HepG2 (cell line): Measurements from ENCODE around the gene CUL9. TPM values are rescaled to one million over a fixed set of nuclear protein-coding genes. Genes with fewer than 3 reads are reported as not detected.

ENCODE experiments used
- ATF7 ChIP-seq, 2 experiments: fragments of 450-650 bp in 1 of 2; sonication (generic) in 1 of 2; formaldehyde crosslinking in 1 of 2; IDR thresholded peaks; 2 replicates each; pipeline versions ENCODE4 v1.4.0 to v1.6.1; 2016 to 2020; ENCODE audit warnings: antibody characterized with exemption in 1 of 2, mild to moderate bottlenecking in 1 of 2, missing genetic modification reagents in 1 of 2
- GATAD2A ChIP-seq: IDR thresholded peaks from 2 replicates; pipeline ENCODE4 v1.6.1; 2016
- RARA ChIP-seq: IDR thresholded peaks from 2 replicates; pipeline ENCODE4 v1.6.1; 2016; ENCODE audit warnings: missing genetic modification reagents, missing compliant biosample characterization
- RXRB ChIP-seq: IDR thresholded peaks from 2 replicates; pipeline ENCODE4 v1.6.1; 2016; ENCODE audit warnings: borderline replicate concordance, missing genetic modification reagents, missing compliant biosample characterization
- TBX2 ChIP-seq: sonication (generic); formaldehyde crosslinking; IDR thresholded peaks from 2 replicates; pipeline ENCODE4 v1.5.0; 2020; ENCODE audit warnings: missing genetic modification reagents, mild to moderate bottlenecking, borderline replicate concordance
- ZC3H13 ChIP-seq: sonication (generic); formaldehyde crosslinking; IDR thresholded peaks from 2 replicates; pipeline ENCODE4 v1.8.1; 2023; ENCODE audit warnings: mild to moderate bottlenecking, missing genetic modification reagents, moderate library complexity
- ZNF230 ChIP-seq: sonication (generic); formaldehyde crosslinking; IDR thresholded peaks from 2 replicates; pipeline ENCODE4 v1.4.0; 2020; ENCODE audit warnings: mild to moderate bottlenecking, missing genetic modification reagents
- polyA plus RNA-seq, 8 experiments: library from polyadenylated mRNA; depleted of rRNA in 3 of 8; stranded (reverse) in 7 of 8; unstranded in 1 of 8; fragments of >200 nt; fragmentation: Illumina TruSeq in 4 of 8; extraction: Trizol in 4 of 8; gene quantifications; 2 replicates each; pipeline versions ENCODE4 v1.2.1 to v1.2.3, GENCODE V29; 2011 to 2016; ENCODE audit warnings: low read depth in 4 of 8, missing spikeins in 1 of 8, mixed read lengths in 1 of 8; ENCODE audit not compliant: insufficient read depth in 1 of 8
- total RNA-seq, 5 experiments: library from RNA; depleted of rRNA; stranded (reverse); fragments of >200 nt; fragmentation: Illumina TruSeq; extraction: Trizol; gene quantifications; 2 replicates each; pipeline ENCODE4 v1.2.3, GENCODE V29; 2016; ENCODE audit warnings: low read depth in 1 of 5
- TF ChIP-seq, protein P1 (sequence below): sonication (generic); formaldehyde crosslinking; IDR thresholded peaks from 2 replicates; pipeline ENCODE4 v1.4.0; 2020; ENCODE audit warnings: missing genetic modification reagents, borderline replicate concordance
- TF ChIP-seq, protein P2 (sequence below): IDR thresholded peaks from 2 replicates; pipeline ENCODE4 v1.6.1; 2018; ENCODE audit warnings: missing genetic modification reagents, mild to moderate bottlenecking, missing compliant biosample characterization
- TF ChIP-seq, protein P3 (sequence below): sonication (generic); formaldehyde crosslinking; IDR thresholded peaks from 2 replicates; pipeline ENCODE4 v1.4.0; 2020; ENCODE audit warnings: mild to moderate bottlenecking, missing genetic modification reagents
- TF ChIP-seq, protein P4 (sequence below): IDR thresholded peaks from 2 replicates; pipeline ENCODE4 v1.6.1; 2012; ENCODE audit warnings: low read depth, low read length, improper control_type of control experiment
- TF ChIP-seq, protein P5 (sequence below), 2 experiments: fragments of 450-650 bp in 1 of 2; sonication (generic) in 1 of 2; formaldehyde crosslinking in 1 of 2; IDR thresholded peaks; 2 replicates each; pipeline versions ENCODE4 v1.6.1 to v1.8.0; 2016 to 2022; ENCODE audit warnings: antibody characterized with exemption in 1 of 2, mild to moderate bottlenecking in 1 of 2, missing genetic modification reagents in 1 of 2
- TF ChIP-seq, protein P6 (sequence below): sonication (generic); formaldehyde crosslinking; IDR thresholded peaks from 2 replicates; pipeline ENCODE4 v1.4.0; 2020; ENCODE audit warnings: mild to moderate bottlenecking, missing genetic modification reagents

The CUL9 gene
- total and polyA plus RNA-seq, 2 of the 13 experiments (the other 11 are each of a cell fraction or from before 2014, with no cell fraction given) = 11.4 to 13.7 TPM

DNA sequence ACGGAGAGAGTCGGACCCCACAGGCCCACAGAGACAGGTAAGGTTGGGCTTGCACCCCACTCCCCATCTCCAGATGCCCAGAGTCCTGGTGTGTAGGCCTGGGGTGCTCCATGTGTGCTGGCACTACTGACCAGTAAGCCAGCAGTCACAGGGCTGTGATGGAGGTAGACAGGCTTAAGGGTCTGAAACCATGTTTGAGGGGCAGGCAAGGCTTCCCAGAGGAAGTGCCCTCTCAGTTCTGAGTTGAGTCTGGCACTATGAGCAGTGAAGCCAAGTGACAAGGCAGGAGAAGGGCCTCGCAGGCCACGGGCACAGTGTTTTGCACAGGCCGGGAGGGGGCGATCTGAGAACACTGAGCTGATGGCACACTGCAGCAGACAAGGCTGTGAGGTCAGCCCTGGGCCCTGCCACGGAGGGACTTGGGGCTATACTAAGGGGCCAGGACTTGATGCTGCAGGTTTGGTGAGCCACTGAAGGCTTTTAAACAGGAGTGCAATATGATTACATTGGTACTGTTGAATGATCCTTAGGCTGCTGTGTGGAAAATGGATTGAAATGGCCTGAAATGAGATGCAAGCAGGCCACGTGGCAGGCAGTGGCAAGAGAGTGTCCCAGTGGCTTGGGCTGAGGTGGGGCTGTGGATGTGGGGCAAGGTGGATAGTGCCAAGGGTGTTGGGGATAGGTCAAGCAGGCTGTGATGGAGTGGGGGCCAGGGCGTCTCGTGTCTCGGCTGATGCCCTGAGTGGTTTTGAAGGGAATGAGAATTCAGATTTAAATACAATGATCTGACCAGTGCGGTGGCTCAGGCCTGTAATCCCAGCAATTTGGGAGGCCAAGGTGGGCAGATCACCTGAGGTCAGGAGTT lies 81.5 kb downstream of the CUL9 start (continued):
- TF ChIP-seq, protein P1, sequence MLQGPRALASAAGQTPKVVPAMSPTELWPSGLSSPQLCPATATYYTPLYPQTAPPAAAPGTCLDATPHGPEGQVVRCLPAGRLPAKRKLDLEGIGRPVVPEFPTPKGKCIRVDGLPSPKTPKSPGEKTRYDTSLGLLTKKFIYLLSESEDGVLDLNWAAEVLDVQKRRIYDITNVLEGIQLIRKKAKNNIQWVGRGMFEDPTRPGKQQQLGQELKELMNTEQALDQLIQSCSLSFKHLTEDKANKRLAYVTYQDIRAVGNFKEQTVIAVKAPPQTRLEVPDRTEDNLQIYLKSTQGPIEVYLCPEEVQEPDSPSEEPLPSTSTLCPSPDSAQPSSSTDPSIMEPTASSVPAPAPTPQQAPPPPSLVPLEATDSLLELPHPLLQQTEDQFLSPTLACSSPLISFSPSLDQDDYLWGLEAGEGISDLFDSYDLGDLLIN (CRISPR knock-in tag) = no peak
- TF ChIP-seq ZNF230 (CRISPR knock-in tag) = peak; percentile 84
- TF ChIP-seq, protein P2, sequence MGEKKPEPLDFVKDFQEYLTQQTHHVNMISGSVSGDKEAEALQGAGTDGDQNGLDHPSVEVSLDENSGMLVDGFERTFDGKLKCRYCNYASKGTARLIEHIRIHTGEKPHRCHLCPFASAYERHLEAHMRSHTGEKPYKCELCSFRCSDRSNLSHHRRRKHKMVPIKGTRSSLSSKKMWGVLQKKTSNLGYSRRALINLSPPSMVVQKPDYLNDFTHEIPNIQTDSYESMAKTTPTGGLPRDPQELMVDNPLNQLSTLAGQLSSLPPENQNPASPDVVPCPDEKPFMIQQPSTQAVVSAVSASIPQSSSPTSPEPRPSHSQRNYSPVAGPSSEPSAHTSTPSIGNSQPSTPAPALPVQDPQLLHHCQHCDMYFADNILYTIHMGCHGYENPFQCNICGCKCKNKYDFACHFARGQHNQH (CRISPR knock-in tag) = peak; percentile 92
- TF ChIP-seq TBX2 = no peak
- peak; percentile 93 for TF ChIP-seq GATAD2A (CRISPR knock-in tag)
- TF ChIP-seq, protein P3, sequence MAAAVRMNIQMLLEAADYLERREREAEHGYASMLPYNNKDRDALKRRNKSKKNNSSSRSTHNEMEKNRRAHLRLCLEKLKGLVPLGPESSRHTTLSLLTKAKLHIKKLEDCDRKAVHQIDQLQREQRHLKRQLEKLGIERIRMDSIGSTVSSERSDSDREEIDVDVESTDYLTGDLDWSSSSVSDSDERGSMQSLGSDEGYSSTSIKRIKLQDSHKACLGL (CRISPR knock-in tag) = no peak
- TF ChIP-seq RXRB (CRISPR knock-in tag) = peak; percentile 82; the same call in 1 of the 2 replicates
- peak; percentile 63 for TF ChIP-seq RARA
- TF ChIP-seq ZC3H13 = no peak
- TF ChIP-seq, protein P4, sequence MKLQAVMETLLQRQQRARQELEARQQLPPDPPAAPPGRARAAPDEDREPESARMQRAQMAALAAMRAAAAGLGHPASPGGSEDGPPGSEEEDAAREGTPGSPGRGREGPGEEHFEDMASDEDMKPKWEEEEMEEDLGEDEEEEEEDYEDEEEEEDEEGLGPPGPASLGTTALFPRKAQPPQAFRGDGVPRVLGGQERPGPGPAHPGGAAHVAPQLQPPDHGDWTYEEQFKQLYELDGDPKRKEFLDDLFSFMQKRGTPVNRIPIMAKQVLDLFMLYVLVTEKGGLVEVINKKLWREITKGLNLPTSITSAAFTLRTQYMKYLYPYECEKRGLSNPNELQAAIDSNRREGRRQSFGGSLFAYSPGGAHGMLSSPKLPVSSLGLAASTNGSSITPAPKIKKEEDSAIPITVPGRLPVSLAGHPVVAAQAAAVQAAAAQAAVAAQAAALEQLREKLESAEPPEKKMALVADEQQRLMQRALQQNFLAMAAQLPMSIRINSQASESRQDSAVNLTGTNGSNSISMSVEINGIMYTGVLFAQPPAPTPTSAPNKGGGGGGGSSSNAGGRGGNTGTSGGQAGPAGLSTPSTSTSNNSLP = no peak; the same call in 1 of the 2 replicates
- TF ChIP-seq, protein P5, sequence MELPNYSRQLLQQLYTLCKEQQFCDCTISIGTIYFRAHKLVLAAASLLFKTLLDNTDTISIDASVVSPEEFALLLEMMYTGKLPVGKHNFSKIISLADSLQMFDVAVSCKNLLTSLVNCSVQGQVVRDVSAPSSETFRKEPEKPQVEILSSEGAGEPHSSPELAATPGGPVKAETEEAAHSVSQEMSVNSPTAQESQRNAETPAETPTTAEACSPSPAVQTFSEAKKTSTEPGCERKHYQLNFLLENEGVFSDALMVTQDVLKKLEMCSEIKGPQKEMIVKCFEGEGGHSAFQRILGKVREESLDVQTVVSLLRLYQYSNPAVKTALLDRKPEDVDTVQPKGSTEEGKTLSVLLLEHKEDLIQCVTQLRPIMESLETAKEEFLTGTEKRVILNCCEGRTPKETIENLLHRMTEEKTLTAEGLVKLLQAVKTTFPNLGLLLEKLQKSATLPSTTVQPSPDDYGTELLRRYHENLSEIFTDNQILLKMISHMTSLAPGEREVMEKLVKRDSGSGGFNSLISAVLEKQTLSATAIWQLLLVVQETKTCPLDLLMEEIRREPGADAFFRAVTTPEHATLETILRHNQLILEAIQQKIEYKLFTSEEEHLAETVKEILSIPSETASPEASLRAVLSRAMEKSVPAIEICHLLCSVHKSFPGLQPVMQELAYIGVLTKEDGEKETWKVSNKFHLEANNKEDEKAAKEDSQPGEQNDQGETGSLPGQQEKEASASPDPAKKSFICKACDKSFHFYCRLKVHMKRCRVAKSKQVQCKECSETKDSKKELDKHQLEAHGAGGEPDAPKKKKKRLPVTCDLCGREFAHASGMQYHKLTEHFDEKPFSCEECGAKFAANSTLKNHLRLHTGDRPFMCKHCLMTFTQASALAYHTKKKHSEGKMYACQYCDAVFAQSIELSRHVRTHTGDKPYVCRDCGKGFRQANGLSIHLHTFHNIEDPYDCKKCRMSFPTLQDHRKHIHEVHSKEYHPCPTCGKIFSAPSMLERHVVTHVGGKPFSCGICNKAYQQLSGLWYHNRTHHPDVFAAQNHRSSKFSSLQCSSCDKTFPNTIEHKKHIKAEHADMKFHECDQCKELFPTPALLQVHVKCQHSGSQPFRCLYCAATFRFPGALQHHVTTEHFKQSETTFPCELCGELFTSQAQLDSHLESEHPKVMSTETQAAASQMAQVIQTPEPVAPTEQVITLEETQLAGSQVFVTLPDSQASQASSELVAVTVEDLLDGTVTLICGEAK (IDR thresholded peaks at IDR 0.05) = no peak
- TF ChIP-seq, protein P5 (CRISPR knock-in tag; IDR thresholded peaks at IDR 0.05) = peak; percentile 24; the same call in 1 of the 2 replicates
- TF ChIP-seq, protein P6, sequence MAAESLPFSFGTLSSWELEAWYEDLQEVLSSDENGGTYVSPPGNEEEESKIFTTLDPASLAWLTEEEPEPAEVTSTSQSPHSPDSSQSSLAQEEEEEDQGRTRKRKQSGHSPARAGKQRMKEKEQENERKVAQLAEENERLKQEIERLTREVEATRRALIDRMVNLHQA (CRISPR knock-in tag) = no peak
- TF ChIP-seq ATF7 (IDR thresholded peaks at IDR 0.05) = no peak
- no peak for TF ChIP-seq ATF7 (CRISPR knock-in tag; IDR thresholded peaks at IDR 0.05)
